GM23338 (cell line): ENCODE results near the gene BCL2L2. TPM values are rescaled to one million over a fixed set of nuclear protein-coding genes. Genes with fewer than 3 reads are reported as not detected.

ENCODE experiments used
- ATAC-seq: fragments of 200-7000 bp; cut with Tn5 transposase; 3 replicates; pipeline ENCODE4 v1.9.1; 2020
- DNase-seq: peaks from one replicate; pipeline ENCODE4 v3.0.0-alpha.2; 2015; ENCODE audit warnings: low spot score
- H2AFZ ChIP-seq: fragments of 200-600 bp; sonication (generic); 2 replicates; pipeline ENCODE4 v1.8.0; 2016; ENCODE audit warnings: antibody characterized with exemption, mild to moderate bottlenecking, moderate library complexity
- H3F3A ChIP-seq: fragments of 200-600 bp; sonication (generic); replicated peaks from 2 replicates; pipeline ENCODE4 v1.8.0; 2017; ENCODE audit warnings: antibody characterized with exemption, mixed run types, low read depth
- H3K27ac ChIP-seq: fragments of 200-600 bp; sonication (generic); 2 replicates; pipeline ENCODE4 v1.6.1; 2016; ENCODE audit warnings: low read depth
- H3K27me3 ChIP-seq: fragments of 200-600 bp; sonication (generic); 2 replicates; pipeline ENCODE4 v1.8.0; 2016; ENCODE audit warnings: mild to moderate bottlenecking, mixed run types, moderate library complexity; ENCODE audit not compliant: insufficient read depth
- H3K36me3 ChIP-seq: fragments of 200-600 bp; sonication (generic); 2 replicates; pipeline ENCODE4 v1.8.0; 2016; ENCODE audit warnings: mild to moderate bottlenecking; ENCODE audit not compliant: insufficient read depth
- H3K4me1 ChIP-seq: fragments of 200-600 bp; sonication (generic); 2 replicates; pipeline ENCODE4 v1.8.0; 2016; ENCODE audit warnings: mild to moderate bottlenecking, moderate library complexity; ENCODE audit not compliant: insufficient read depth
- H3K4me2 ChIP-seq: fragments of 200-600 bp; sonication (generic); 2 replicates; pipeline ENCODE4 v1.7.1; 2017; ENCODE audit warnings: mixed run types
- H3K4me3 ChIP-seq: fragments of 200-600 bp; sonication (generic); 2 replicates; pipeline ENCODE4 v1.6.1; 2016; ENCODE audit warnings: mixed run types
- H3K79me2 ChIP-seq: fragments of 200-600 bp; sonication (generic); replicated peaks from 2 replicates; pipeline ENCODE4 v1.8.0; 2017; ENCODE audit warnings: mild to moderate bottlenecking; ENCODE audit not compliant: insufficient read depth
- H3K9me2 ChIP-seq: fragments of 200-600 bp; sonication (generic); 2 replicates; pipeline ENCODE4 v1.8.0; 2017; ENCODE audit not compliant: insufficient read depth
- H4K20me1 ChIP-seq: fragments of 200-600 bp; sonication (generic); replicated peaks from 2 replicates; pipeline ENCODE4 v1.8.0; 2017; ENCODE audit warnings: mild to moderate bottlenecking; ENCODE audit not compliant: insufficient read depth
- H3K27ac Mint-ChIP-seq: 2 replicates; pipeline ENCODE4 v1.8.0; 2020; ENCODE audit warnings: inconsistent platforms, mild to moderate bottlenecking, moderate library complexity, mixed read lengths
- H3K27me3 Mint-ChIP-seq: 3 replicates; pipeline ENCODE4 v1.8.0; 2022; ENCODE audit warnings: low read depth, mild to moderate bottlenecking, moderate library complexity, mixed read lengths, inconsistent platforms; ENCODE audit not compliant: insufficient read depth, poor library complexity
- H3K36me3 Mint-ChIP-seq: 3 replicates; pipeline ENCODE4 v1.8.0; 2021; ENCODE audit warnings: low read depth, mild to moderate bottlenecking, inconsistent platforms, moderate library complexity, mixed read lengths
- H3K4me1 Mint-ChIP-seq: 3 replicates; pipeline ENCODE4 v1.8.0; 2020; ENCODE audit warnings: mild to moderate bottlenecking, inconsistent platforms, mixed read lengths
- H3K4me3 Mint-ChIP-seq: 3 replicates; pipeline ENCODE4 v1.8.0; 2021; ENCODE audit warnings: moderate library complexity, mild to moderate bottlenecking, inconsistent platforms, mixed read lengths
- H3K9me3 Mint-ChIP-seq: 3 replicates; pipeline ENCODE4 v1.8.0; 2020; ENCODE audit warnings: moderate library complexity, mild to moderate bottlenecking, inconsistent platforms, mixed read lengths
- CREB1 ChIP-seq: fragments of 250-450 bp; sonication (Bioruptor Pico); IDR thresholded peaks from 2 replicates; pipeline ENCODE4 v1.5.0; 2020; ENCODE audit warnings: low read depth, mild to moderate bottlenecking, moderate library complexity
- EZH2 ChIP-seq: fragments of 200-600 bp; sonication (generic); IDR thresholded peaks from one replicate; pipeline ENCODE4 v1.8.0; 2017; ENCODE audit warnings: antibody characterized with exemption, mild to moderate bottlenecking, low read depth; ENCODE audit not compliant: unreplicated experiment
- EZH2phosphoT487 ChIP-seq: fragments of 200-600 bp; sonication (generic); IDR thresholded peaks from one replicate; pipeline ENCODE4 v1.8.1; 2018; ENCODE audit warnings: antibody characterized with exemption; ENCODE audit not compliant: unreplicated experiment
- JUNB ChIP-seq: IDR thresholded peaks from one replicate; pipeline ENCODE4 v1.6.1; 2016; ENCODE audit warnings: antibody characterized with exemption; ENCODE audit not compliant: unreplicated experiment
- NANOG ChIP-seq: IDR thresholded peaks from 2 replicates; pipeline ENCODE4 v1.6.1; 2016; ENCODE audit warnings: antibody characterized with exemption, borderline replicate concordance
- POLR2AphosphoS5 ChIP-seq: IDR thresholded peaks from 2 replicates; pipeline ENCODE4 v1.6.1; 2016; ENCODE audit warnings: antibody characterized with exemption, low read depth
- REST ChIP-seq: IDR thresholded peaks from one replicate; pipeline ENCODE4 v1.6.1; 2018; ENCODE audit warnings: antibody characterized with exemption; ENCODE audit not compliant: unreplicated experiment
- STAT1 ChIP-seq: IDR thresholded peaks from one replicate; pipeline ENCODE4 v1.6.1; 2016; ENCODE audit warnings: antibody characterized with exemption; ENCODE audit not compliant: unreplicated experiment
- ZNF114 ChIP-seq: fragments of 250-450 bp; sonication (Bioruptor Pico); IDR thresholded peaks from 2 replicates; pipeline ENCODE4 v1.5.0; 2020; ENCODE audit warnings: mild to moderate bottlenecking, moderate library complexity
- ZNF331 ChIP-seq: fragments of 250-450 bp; sonication (Bioruptor Pico); IDR thresholded peaks from 2 replicates; pipeline ENCODE4 v1.5.0; 2020; ENCODE audit warnings: low read depth, mild to moderate bottlenecking, moderate library complexity
- ZNF462 ChIP-seq: fragments of 250-450 bp; sonication (Bioruptor Pico); IDR thresholded peaks from 2 replicates; pipeline ENCODE4 v1.5.0; 2020; ENCODE audit warnings: mild to moderate bottlenecking, moderate library complexity
- polyA plus RNA-seq: library from polyadenylated mRNA; unstranded; fragments of >200 nt; fragmentation: Nextera tagmentation; extraction: Ambion mirVana; gene quantifications from 2 replicates; pipeline ENCODE4 v1.2.1, GENCODE V29; 2016
- total RNA-seq: library from RNA; depleted of rRNA; stranded (reverse); fragments of >200 nt; shearing (Covaris generic); gene quantifications from 2 replicates; pipeline ENCODE4 v1.2.3, GENCODE V29; 2014
- TF ChIP-seq, protein P1 (sequence below): IDR thresholded peaks from 2 replicates; pipeline ENCODE4 v1.6.1; 2016; ENCODE audit warnings: antibody characterized with exemption
- TF ChIP-seq, protein P2 (sequence below), 2 experiments: fragments of 200-600 bp in 1 of 2; sonication (generic) in 1 of 2; conservative IDR thresholded peaks; 2 replicates each; pipeline versions ENCODE4 v1.5.1 to v1.6.1; 2016 to 2017; ENCODE audit warnings: antibody characterized with exemption in 2 of 2, low read depth in 2 of 2, mild to moderate bottlenecking in 2 of 2, moderate library complexity in 1 of 2

The BCL2L2 gene
- total and polyA plus RNA-seq, 2 experiments from 2014 or later, result 3.5 to 12.3 TPM

DNA sequence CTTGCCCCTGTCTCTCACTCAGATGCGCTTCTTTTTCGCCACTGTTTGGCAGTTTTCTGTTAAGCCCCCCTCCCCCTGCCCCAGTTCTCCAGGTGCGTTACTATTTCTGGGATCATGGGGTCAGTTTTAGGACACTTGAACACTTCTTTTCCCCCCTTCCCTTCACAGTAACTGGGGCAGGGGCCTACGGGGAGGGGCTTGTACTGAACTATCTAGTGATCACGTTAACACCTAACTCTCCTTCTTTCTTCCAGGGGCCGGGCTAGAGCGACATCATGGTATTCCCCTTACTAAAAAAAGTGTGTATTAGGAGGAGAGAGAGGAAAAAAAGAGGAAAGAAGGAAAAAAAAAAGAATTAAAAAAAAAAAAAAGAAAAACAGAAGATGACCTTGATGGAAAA, 18.4 kb downstream of the BCL2L2 start:
- H3F3A ChIP-seq, result peaks cover 36% of the 10 kb centered on the region
- H3K36me3 ChIP-seq, result peaks cover 28% of the 10 kb centered on the region
- H3K27me3 ChIP-seq, result no peaks in the 10 kb centered on the region
- DNase-seq (no peak), ATAC-seq (no peak)
- Mint-ChIP-seq H3K27ac (no peak overlapping the region; the same call in 1 of the 2 replicates), H3K27me3 (peaks cover 12% of the 10 kb centered on the region), H3K4me1 (peaks cover 21% of the 10 kb centered on the region), H3K9me3 (no peaks in the 10 kb centered on the region), H3K36me3 (peaks cover 45% of the 10 kb centered on the region), H3K4me3 (no peak overlapping the region)
- H3K9me2 ChIP-seq, result peaks cover 2% of the 10 kb centered on the region; the same call in 1 of the 2 replicates
- H2AFZ ChIP-seq, result no peak overlapping the region
- H4K20me1 ChIP-seq, result peaks cover 9% of the 10 kb centered on the region; the same call in 1 of the 2 replicates
- H3K4me3 ChIP-seq, result no peak overlapping the region
- no peak for TF ChIP-seq ZNF462 (CRISPR knock-in tag)
- no peak for TF ChIP-seq NANOG
- TF ChIP-seq POLR2AphosphoS5, result no peak
- no peak for TF ChIP-seq STAT1
- TF ChIP-seq, protein P1, sequence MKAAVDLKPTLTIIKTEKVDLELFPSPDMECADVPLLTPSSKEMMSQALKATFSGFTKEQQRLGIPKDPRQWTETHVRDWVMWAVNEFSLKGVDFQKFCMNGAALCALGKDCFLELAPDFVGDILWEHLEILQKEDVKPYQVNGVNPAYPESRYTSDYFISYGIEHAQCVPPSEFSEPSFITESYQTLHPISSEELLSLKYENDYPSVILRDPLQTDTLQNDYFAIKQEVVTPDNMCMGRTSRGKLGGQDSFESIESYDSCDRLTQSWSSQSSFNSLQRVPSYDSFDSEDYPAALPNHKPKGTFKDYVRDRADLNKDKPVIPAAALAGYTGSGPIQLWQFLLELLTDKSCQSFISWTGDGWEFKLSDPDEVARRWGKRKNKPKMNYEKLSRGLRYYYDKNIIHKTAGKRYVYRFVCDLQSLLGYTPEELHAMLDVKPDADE, result no peak
- TF ChIP-seq ZNF114 (CRISPR knock-in tag), result no peak
- TF ChIP-seq JUNB, result no peak
- no peak for TF ChIP-seq EZH2
- TF ChIP-seq REST, result no peak
- no peak for TF ChIP-seq CREB1 (CRISPR knock-in tag)
- no peak for TF ChIP-seq EZH2phosphoT487
- TF ChIP-seq, protein P2, sequence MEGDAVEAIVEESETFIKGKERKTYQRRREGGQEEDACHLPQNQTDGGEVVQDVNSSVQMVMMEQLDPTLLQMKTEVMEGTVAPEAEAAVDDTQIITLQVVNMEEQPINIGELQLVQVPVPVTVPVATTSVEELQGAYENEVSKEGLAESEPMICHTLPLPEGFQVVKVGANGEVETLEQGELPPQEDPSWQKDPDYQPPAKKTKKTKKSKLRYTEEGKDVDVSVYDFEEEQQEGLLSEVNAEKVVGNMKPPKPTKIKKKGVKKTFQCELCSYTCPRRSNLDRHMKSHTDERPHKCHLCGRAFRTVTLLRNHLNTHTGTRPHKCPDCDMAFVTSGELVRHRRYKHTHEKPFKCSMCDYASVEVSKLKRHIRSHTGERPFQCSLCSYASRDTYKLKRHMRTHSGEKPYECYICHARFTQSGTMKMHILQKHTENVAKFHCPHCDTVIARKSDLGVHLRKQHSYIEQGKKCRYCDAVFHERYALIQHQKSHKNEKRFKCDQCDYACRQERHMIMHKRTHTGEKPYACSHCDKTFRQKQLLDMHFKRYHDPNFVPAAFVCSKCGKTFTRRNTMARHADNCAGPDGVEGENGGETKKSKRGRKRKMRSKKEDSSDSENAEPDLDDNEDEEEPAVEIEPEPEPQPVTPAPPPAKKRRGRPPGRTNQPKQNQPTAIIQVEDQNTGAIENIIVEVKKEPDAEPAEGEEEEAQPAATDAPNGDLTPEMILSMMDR (conservative IDR thresholded peaks at IDR 0.05; ENCODE audit: low read depth in 2 of 2), result no peak
- no peak for TF ChIP-seq ZNF331 (CRISPR knock-in tag)
- peak overlapping the region; percentile 28; the same call in 1 of the 2 replicates for H3K27ac ChIP-seq
- H3K79me2 ChIP-seq, result peaks cover 21% of the 10 kb centered on the region
- H3K4me1 ChIP-seq, result peaks cover 8% of the 10 kb centered on the region
- no peak overlapping the region for H3K4me2 ChIP-seq
